ENCODE data around the gene CAMKK1. TPM values are rescaled to one million over a fixed set of nuclear protein-coding genes. Genes with fewer than 3 reads are reported as not detected.

CAMKK1 gene
- total and polyA plus RNA-seq, 11 donors: 2.0 to 6.8 (median 4.2) TPM

- intact Hi-C loops (cut with DNase I): loop anchor here in 2 of 10 donors (5.0 to 10.0 kb wide), 2 partner anchors 92 to 94 kb away; no protein-coding TSS in a partner anchor
- Histone ChIP-seq H3K36me3 (peaks cover 0 to 90% (median 75%) of the 10 kb centered on the region in 9 donors), H3K27me3 (no peaks in the 10 kb centered on the region), H3K4me1 (peaks cover 0 to 26% (median 15%) of the 10 kb centered on the region in 12 donors), H3K27ac (peak overlapping the region in 11 of 12 donors; percentile 31 to 88 (median 70)), H3K4me3 (no peak overlapping the region), H3K9me3 (no peaks in the 10 kb centered on the region)
- peak in 3 of 4 donors; percentile 19 to 48 (median 25) for ATAC-seq
- no peak for TF ChIP-seq CTCF (IDR thresholded peaks at IDR 0.05)
- TF ChIP-seq POLR2A (IDR thresholded peaks at IDR 0.05): no peak
- DNase-seq: no peak
- 52 to 76% (median 72%) methylated on average over 7 of the region's 7 CpGs for WGBS, 4 donors
Observed at GRCh38 chr17:3828852-3829232, 64.0 kb downstream of the CAMKK1 start.

- no peaks in the 10 kb centered on the region for H3K27me3 ChIP-seq
- H3K4me3 ChIP-seq: no peak overlapping the region
- ATAC-seq (peak; percentile 94 to 96 (median 96)), DNase-seq (peak in 1 of 5 donors; percentile 46)
- 34 to 46% (median 42%) methylated on average over 7 of the region's 7 CpGs for WGBS, 4 donors
- TF ChIP-seq POLR2A (IDR thresholded peaks at IDR 0.05) (no peak), CTCF (IDR thresholded peaks at IDR 0.05) (no peak)
- H3K9me3 ChIP-seq: no peaks in the 10 kb centered on the region
- peaks cover 0 to 90% (median 76%) of the 10 kb centered on the region in 9 donors for H3K36me3 ChIP-seq
- H3K4me1 ChIP-seq: peaks cover 0 to 22% (median 15%) of the 10 kb centered on the region in 12 donors
- peak overlapping the region in 11 of 12 donors; percentile 31 to 88 (median 70) for H3K27ac ChIP-seq
- intact Hi-C loops (cut with DNase I): loop anchor here in 2 of 10 donors (5.0 to 10.0 kb wide), 2 partner anchors 91 to 94 kb away; no protein-coding TSS in a partner anchor
Observed at GRCh38 chr17:3828151-3828851, 64.6 kb downstream of the CAMKK1 start.

GRCh38 chr17:3827124-3827773 lies 65.6 kb downstream of the CAMKK1 start:
- no peaks in the 10 kb centered on the region for H3K27me3 ChIP-seq
- ATAC-seq: no peak
- TF ChIP-seq POLR2A (IDR thresholded peaks at IDR 0.05) (no peak), CTCF (IDR thresholded peaks at IDR 0.05) (peak; percentile 17 to 70 (median 34))
- WGBS, 4 donors: 65 to 71% (median 68%) methylated on average over 6 of the region's 6 CpGs
- H3K36me3 ChIP-seq: peaks cover 2 to 94% (median 79%) of the 10 kb centered on the region in 9 donors
- intact Hi-C loops (cut with DNase I): loop anchor here in 2 of 10 donors (5.0 to 10.0 kb wide), 2 partner anchors 90 to 92 kb away; no protein-coding TSS in a partner anchor
- no peaks in the 10 kb centered on the region for H3K9me3 ChIP-seq
- DNase-seq: no peak
- H3K4me3 ChIP-seq: no peak overlapping the region
- H3K27ac ChIP-seq: peak overlapping the region in 6 of 12 donors; percentile 68 to 87 (median 78)
- H3K4me1 ChIP-seq: peaks cover 0 to 22% (median 15%) of the 10 kb centered on the region in 12 donors

GRCh38 chr17:3826191-3826590 lies 66.7 kb downstream of the CAMKK1 start:
- peaks cover 0 to 22% (median 15%) of the 10 kb centered on the region in 12 donors for H3K4me1 ChIP-seq
- WGBS, 4 donors: 88 to 93% (median 92%) methylated on average over 4 of the region's 4 CpGs
- no peak overlapping the region for H3K4me3 ChIP-seq
- H3K9me3 ChIP-seq: no peaks in the 10 kb centered on the region
- H3K27ac ChIP-seq: no peak overlapping the region
- TF ChIP-seq CTCF (IDR thresholded peaks at IDR 0.05) (no peak), POLR2A (IDR thresholded peaks at IDR 0.05) (no peak)
- ATAC-seq (no peak), DNase-seq (no peak)
- H3K27me3 ChIP-seq: no peaks in the 10 kb centered on the region
- peaks cover 3 to 97% (median 90%) of the 10 kb centered on the region in 9 donors for H3K36me3 ChIP-seq
- intact Hi-C loops (cut with DNase I): loop anchor here in 2 of 10 donors (5.0 to 10.0 kb wide), 2 partner anchors 89 to 91 kb away; no protein-coding TSS in a partner anchor
